Stimulated activated CD4-positive, alpha-beta T cell treated with anti-CD3 and anti-CD28 coated beads, TNF-alpha, amount 100 ng/mL, for 4 hours (primary cell): ENCODE data around the gene FABP1.

Experiments used
- DNase-seq, 3 experiments: peaks; one replicate each; pipeline ENCODE4 v3.0.0-alpha.2; 2020; ENCODE audit warnings: low read depth in 3 of 3

FABP1 gene

GRCh38 chr2:88137833-88138232, 10.0 kb upstream of the FABP1 start:
- no peak for DNase-seq

DNA sequence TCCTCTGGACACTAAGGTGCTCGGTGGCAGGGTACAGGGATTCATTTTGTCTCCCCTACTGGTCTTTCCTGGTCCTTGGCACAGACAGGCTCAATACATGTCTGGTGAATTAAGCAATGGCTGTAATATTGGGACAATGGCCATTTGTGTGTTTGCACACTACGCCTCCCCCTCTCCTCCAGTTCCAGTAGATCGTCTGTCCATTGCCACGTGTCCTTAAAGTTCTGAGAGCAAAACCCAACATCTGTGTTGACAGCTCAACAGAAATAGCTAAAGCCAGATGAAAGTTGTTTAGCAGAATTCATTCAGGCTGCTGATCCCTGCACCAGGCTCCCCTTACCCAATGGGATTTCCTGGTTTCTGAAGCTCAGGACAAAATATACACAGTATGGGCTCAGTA, 9.0 kb upstream of the FABP1 start:
- DNase-seq: no peak

GRCh38 chr2:88133875-88134274, 6.0 kb upstream of the FABP1 start:
- no peak for DNase-seq

DNA sequence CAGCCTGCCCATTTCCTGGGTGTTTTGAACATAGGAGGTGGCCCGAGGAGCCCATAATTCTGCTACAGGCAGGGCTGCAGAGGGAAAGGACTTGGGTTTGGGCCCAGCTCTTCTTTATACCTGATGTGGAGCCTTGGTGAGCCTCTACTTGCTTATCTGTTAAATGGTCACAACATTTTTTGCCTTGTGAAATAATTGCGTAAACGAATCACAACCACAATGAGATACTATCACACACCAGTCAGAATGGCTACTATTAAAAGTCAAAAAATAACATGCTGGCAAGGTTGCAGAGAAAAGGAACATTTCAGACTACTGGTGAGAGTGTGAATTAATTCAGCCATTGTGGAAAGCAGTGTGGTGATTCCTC, 4.1 kb upstream of the FABP1 start:
- no peak for DNase-seq

DNA sequence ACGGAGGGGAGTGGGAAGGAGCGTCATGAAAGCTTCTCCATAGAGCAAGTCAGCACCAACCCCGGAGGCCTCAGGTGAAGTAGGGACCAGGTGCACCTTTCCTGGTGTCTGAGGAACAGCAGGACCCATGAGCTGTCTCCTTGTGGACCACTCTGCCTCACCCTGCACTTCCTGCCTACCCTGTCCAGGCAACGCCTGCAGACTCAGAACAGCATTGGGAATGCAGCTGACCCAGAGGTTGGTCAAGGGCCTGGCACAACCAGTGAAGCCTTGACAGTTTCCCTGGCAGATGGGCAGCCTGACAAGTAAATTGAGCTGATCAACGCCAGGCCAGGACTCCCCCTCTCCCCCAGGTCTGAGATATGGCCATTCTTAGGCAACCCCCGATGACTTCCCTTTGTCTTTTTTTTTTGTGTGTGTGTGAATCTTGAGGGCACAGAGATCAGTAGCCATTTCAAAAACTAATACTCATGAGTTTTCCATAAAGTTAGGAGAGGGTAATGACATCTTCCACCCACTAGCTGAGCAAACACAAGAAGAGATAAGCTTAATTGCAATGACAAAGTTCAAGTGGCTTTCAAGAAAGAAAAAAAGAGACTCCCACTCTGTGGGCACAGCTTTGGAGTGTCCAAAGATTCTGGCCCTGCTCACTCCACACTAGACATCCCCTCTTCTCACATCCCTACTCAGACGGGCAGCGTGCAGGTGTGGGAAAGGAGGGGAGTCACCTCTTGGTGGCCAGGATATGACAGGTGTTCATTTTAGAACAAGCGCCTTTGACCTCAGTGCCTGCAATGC, 3.5 kb upstream of the FABP1 start:
- DNase-seq: no peak

DNA sequence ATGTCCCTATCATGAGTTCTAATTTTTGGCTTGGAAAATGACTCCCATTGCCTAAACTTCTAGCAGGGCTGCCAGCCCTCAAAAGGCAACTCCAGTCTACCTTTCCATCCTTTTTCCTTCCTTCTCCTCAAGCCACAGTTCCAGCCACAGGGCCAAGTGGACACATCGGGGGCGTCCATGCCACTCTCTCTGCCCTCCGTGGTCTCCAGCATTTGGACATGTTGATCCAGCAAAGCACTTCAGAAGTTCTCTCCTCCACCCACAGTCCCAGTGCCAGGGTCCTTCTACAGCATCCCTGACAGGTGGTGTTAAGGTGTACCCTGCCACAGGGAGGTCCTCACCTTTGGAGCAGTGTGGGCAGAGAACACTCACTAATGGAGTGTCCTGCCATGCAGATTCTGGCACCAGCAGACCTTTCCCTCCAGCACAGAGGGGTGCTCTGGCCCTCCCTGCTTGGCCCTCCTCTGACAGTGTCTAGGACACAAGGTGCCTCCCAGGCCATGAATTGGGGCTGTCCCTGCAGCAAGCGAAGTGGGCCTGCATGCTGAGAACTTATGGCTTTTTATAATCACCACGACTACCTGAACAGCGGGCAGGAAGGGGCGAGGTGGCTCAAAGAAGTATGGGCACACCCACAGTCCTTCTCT, 1.6 kb upstream of the FABP1 start:
- DNase-seq: no peak

DNA sequence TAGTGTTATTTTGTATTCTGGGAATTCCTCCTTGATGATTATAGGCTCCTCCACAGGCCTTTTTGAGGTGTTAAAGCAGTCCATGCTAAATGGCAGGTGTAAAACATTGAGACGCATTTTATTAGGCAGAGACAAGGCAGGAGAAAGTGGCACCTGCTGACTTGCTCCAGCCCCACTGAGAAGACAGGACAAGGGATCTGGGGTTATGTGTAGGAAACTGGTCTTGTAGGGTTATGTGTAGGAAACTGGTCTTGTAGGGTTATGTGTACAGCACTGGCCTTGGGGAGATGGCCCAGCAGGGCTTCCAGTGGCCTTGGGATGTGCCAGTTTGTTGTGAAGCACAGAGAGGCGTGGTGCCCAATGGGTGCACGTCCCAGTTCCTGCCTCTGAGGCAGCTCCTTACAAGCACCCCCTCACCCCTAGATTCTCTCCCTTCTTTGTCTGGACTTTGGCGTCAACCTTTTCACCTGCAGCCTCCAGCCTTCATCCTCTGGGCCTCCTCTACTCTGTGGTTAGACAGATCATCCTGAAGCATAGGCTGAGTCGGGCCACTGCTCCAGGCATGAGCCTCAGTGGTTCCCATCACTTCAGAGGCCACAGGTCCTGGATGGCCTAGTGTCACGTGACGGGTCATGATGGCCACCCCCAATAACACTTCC, 921 bp upstream of the FABP1 start:
- no peak for DNase-seq

DNA sequence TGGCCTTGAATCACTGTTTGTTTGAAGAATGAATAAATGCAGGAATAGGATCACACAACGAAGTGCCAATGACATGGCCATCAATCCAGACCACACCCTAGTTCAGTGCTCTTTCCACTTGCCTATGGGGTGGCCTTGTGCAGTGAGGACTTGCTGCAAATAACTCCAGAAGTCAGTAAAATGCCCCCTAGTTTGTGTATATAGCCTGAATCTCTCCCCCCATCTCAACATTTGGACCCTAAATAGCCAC, 299 bp downstream of the FABP1 start:
- no peak for DNase-seq

GRCh38 chr2:88126772-88127637, 857 bp downstream of the FABP1 start:
- DNase-seq: no peak

- DNase-seq: no peak
These were observed 1.7 kb downstream of the FABP1 start for GRCh38 chr2:88125924-88126771.

DNA sequence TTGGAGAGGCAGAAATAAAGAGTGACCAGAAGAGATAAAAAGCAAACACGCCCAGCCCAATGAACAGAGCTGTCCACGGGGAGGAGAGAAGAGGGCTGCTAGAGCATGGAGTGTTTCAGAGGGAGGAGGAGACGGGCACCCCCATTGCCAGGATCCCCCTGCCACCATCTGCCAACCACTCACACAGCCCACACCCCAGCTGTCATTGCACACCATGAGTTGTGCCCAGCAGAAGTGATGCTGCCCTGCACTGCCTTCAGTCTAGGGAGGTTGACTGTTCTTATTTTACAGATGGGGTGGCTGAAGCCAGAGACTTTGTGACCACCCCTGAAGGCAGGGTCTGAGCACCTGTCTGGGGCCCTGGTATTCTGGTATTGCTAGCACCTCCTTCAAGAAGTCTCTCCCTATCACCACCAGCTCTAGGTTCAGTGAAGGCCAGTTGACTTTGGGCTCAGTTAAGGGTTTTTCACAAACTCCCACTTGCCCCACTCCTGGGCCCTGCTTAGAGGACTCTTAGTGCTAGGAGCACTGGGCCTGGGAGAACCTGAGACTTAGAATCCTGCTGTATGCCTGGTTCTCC, 2.4 kb downstream of the FABP1 start:
- DNase-seq: no peak

DNA sequence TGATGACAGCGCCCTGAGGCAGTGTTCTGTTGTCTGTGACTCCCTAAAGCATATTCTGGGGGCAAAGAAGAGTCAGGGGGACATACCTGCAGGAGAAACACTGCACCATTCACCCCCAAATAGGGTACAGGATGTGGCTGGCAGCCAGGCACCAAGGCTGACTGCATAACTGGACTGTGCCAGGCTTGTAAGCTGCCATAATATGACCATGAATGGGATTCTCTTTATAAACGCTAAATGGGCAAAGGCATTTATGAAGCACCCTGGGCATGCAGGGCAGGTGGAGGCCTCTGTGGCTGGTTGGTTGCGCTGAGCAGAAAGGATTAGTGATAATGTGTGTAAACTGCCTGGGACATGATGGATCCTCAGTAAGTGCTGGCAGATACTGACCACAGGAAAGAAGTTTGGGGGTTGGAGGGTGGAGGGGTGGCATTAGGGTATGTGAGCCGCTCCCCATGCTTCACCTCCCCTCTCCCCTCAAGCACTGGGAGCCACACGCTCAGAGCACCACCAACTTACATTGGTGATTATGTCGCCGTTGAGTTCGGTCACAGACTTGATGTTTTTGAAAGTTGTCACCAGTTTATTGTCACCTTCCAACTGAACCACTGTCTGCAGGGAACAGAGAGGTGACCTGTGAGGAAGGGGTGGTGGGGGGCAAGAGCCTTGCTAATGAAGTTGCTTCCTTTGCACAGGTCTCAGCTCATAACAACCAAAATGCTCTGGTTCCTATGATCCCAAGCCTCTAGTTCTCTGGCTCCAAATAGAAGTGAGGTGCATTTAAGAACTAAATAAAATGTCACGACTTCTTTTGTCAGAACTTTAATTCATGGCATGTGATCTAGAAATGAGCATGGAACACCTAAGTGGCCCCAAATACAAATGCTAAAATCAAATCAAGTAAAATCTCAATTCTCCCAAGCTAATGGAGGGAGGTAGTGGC, 3.6 kb downstream of the FABP1 start:
- DNase-seq: no peak

DNA sequence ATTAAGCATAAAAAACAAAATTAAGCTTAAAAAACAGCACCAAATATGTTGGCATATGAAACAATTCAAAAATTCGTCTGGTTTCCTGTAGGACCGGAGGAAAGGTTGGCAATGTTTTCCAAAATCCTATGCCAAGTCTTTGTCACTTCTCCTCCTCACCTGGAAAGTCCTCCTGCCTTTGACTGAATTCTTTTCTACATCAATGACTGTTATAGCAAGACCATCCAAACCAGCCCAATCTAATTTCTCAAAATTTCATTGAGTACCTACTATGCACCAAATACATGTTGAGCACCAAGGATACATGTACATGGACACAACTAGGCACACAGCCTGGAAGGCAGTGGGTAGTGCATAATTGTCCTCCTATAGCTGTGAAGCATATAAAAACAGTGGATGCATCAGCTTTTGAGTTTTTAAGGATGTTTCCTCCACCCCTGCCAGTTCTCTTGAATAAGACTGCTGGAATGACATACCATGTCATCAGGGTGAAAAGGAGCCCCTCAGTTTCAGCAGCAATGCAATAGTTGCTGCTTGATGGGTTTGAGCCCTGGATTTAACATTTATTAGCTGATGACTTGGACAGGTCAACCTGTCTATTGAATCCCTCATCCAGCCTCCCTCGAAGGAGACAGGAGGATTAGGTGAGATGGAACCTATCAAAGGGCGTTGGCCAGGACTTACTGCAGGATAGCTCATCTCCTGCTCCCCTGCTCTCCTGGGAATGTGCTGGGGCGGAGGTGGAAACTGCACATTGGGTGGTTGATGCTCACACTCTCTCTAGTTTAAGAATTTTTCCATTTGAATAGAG, 4.5 kb downstream of the FABP1 start:
- no peak for DNase-seq

DNA sequence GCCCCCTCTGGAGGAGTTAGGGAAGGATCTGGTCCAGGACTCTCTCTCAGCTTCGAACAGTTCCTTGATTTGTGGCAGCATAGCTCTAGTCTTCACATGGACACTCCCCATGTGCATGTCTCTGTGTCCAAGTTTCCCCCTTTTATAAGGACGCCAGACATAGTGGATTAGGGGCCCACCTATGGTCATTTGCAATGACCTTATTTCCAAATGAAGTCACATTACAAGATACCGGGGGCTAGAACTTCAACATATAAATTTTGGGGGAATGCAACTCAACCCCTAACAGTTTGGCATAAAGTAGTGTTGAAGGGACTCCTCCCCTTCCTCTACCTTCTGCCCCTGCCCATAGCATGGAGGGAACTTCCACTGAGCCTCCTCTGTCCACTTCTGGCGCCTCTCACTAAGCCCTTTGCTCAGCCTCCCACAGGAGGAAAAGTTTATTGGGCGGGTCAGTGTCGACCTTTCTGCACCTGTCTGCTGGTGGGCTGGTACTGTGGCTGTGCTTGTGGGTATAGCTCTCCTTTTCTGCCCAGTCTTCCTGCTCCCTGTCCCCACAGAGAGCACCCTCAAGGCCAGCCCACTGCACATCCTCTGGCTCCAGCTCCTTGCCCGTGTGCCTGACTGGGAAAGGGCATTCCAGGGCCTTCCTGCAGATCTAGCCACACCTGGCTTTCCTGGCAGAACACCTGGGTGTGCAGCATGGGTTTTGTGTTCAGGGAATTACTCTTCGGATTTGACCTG, 5.5 kb downstream of the FABP1 start:
- DNase-seq: no peak

- DNase-seq: no peak
These were observed 6.2 kb downstream of the FABP1 start for GRCh38 chr2:88121678-88122077.

DNA sequence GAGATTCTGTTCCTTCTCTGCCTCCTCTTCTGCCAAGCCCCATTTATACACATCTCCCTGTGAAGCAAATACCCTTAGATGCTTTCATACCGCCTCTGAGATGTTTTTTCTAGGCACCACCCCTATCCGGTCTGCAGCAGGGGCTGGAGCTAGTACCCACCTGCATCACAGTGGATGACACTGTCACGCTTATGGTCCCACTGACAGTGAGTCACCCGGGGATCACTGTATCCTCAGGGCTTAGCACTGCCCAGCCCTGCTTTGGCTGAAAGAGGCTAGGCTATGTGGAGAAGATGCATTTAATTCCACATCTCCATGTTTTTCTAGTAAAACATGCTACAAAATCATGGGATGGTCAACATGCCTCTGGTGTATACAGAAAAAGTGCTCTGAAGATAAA, 9.9 kb downstream of the FABP1 start:
- no peak for DNase-seq

GRCh38 chr2:88116669-88117432, 11.0 kb downstream of the FABP1 start:
- DNase-seq: no peak
